Ascending aorta (tissue), 2 donors: ENCODE measurements around the gene HYAL2. TPM values are rescaled to one million over a fixed set of nuclear protein-coding genes. Genes with fewer than 3 reads are reported as not detected.

Experiments
- DNase-seq, 2 donors: peaks; one replicate each; pipeline ENCODE4 v3.0.0-alpha.2; 2019; ENCODE audit warnings: low spot score in 2 of 2
- H3K27ac ChIP-seq, 2 donors: fragments of 200-600 bp; sonication (generic); one replicate each; pipeline ENCODE4 v1.5.1; 2016 to 2017; ENCODE audit warnings: mild to moderate bottlenecking in 1 of 2
- H3K27me3 ChIP-seq: fragments of 200-600 bp; sonication (generic); one replicate; pipeline ENCODE4 v1.5.1; 2017
- H3K36me3 ChIP-seq, 2 donors: fragments of 200-600 bp; sonication (generic); one replicate each; pipeline ENCODE4 v1.5.1; 2016
- H3K4me1 ChIP-seq, 2 donors: fragments of 200-600 bp; sonication (generic); one replicate each; pipeline ENCODE4 v1.5.1; 2016 to 2017; ENCODE audit warnings: mild to moderate bottlenecking in 1 of 2
- H3K4me3 ChIP-seq, 2 donors: fragments of 200-600 bp; sonication (generic); one replicate each; pipeline ENCODE4 v1.5.1; 2016 to 2017; ENCODE audit warnings: mild to moderate bottlenecking in 1 of 2
- H3K9me3 ChIP-seq, 2 donors: fragments of 200-600 bp; sonication (generic); one replicate each; pipeline ENCODE4 v1.5.1; 2016
- intact Hi-C: fragments of 100-400 bp; cut with DNase I; formaldehyde crosslinking; loops from one replicate; pipeline ENCODE4 v1.15.1; 2023
- total RNA-seq: library from RNA; depleted of rRNA; stranded (reverse); fragments of >200 nt; gene quantifications from one replicate; pipeline ENCODE4 v1.1.0, GENCODE V29; 2016
- TF ChIP-seq, protein P1 (sequence below), 3 experiments: fragments of 200-600 bp in 2 of 3; fragments of 450-650 bp in 1 of 3; sonication (generic) in 2 of 3; IDR thresholded peaks; one replicate each; pipeline ENCODE4 v1.5.1; 2016 to 2019; ENCODE audit warnings: antibody characterized with exemption in 3 of 3, mild to moderate bottlenecking in 1 of 3, moderate library complexity in 1 of 3

Gene HYAL2
- total RNA-seq, 1 donor from 2014 or later = 449 TPM

DNA sequence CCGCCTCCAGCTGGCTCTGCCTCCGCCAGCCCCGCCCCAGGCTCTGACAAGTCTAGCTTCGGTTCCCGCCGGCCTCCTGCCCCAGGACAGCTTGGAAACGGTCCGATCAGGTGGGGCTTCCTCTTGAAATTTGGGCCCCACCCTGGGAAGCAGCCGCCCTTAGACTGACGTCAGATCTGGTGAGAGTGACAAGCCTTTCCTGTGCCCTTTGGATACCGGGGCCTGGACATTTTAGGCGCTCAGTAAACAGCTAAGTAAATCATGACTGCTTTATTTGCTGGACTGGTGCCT is 23.0 kb downstream of the HYAL2 start:
- TF ChIP-seq, protein P1, sequence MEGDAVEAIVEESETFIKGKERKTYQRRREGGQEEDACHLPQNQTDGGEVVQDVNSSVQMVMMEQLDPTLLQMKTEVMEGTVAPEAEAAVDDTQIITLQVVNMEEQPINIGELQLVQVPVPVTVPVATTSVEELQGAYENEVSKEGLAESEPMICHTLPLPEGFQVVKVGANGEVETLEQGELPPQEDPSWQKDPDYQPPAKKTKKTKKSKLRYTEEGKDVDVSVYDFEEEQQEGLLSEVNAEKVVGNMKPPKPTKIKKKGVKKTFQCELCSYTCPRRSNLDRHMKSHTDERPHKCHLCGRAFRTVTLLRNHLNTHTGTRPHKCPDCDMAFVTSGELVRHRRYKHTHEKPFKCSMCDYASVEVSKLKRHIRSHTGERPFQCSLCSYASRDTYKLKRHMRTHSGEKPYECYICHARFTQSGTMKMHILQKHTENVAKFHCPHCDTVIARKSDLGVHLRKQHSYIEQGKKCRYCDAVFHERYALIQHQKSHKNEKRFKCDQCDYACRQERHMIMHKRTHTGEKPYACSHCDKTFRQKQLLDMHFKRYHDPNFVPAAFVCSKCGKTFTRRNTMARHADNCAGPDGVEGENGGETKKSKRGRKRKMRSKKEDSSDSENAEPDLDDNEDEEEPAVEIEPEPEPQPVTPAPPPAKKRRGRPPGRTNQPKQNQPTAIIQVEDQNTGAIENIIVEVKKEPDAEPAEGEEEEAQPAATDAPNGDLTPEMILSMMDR (IDR thresholded peaks at IDR 0.05) = no peak
- Histone ChIP-seq H3K27ac (peak overlapping the region; percentile 77 to 78), H3K36me3 (peaks cover 0 to 10% of the 10 kb centered on the region in 2 donors), H3K4me1 (peaks cover 13 to 19% of the 10 kb centered on the region in 2 donors), H3K4me3 (peak overlapping the region; percentile 43 to 89), H3K9me3 (no peaks in the 10 kb centered on the region), H3K27me3 (no peaks in the 10 kb centered on the region)
- intact Hi-C loops = loop anchor here (1.0 to 2.0 kb wide), 2 partner anchors 22 to 35 kb away; no protein-coding TSS in a partner anchor
- no peak for DNase-seq

DNA sequence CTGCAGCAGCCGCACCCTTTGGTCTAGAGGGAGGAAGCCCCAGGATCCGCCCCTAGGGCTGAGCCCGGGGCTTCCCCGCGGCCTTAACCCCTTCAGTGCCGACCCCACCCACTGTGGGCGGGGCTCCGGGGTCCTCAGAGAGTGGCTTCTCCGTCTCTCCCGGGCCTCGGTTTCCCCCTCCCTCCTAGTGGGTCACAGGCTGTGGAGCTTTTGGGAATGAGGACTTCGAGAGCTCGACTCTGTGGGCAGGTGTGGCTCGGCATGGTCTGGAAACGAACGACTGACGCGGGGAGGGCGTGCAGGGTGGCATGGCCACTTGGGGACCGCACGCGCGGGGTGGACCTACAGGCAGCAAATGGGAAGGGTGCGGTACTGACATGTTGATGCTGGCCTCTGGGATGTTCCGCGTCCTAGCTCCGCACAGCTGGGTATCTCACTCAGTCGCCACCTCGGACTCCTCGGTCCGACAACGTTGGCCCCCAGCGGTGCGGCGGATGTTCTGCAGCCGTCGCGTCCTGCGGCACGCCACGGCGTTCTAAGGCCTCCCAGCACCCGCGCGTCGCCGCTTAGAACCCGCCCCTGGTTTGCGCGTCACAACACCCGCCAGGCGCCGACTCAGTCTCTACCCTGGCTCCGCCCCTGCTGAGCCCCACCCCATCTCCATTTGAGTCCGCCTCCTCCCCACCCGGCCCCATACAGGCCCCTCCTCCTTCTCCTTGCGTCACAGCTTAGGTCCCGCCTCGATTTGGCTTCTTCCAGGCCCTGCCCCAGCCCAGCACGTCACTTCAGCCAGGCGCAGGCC is 23.5 kb downstream of the HYAL2 start, which contains the start of the genes HYAL3 and NAA80:
Gene HYAL3 (minus strand): TSS at position 570 of the 802 bp plus-strand sequence. CDS start 3,803 bp downstream, outside the sequence.
Gene NAA80 (minus strand): TSS at position 570 of the 802 bp plus-strand sequence. CDS start 1,942 bp downstream, outside the sequence.
- peak; percentile 96 to 100 for DNase-seq
- Histone ChIP-seq H3K27ac (peak within 1 kb of the TSS; percentile 90 to 91), H3K27me3 (no peaks in the 10 kb centered on the region), H3K4me3 (peak within 1 kb of the TSS; percentile 85 to 89), H3K9me3 (no peaks in the 10 kb centered on the region), H3K36me3 (peaks cover 0 to 10% of the 10 kb centered on the region in 2 donors), H3K4me1 (peaks cover 13 to 19% of the 10 kb centered on the region in 2 donors)
- TF ChIP-seq, protein P1 (IDR thresholded peaks at IDR 0.05) = peak; percentile 30 to 58 (median 39)
- intact Hi-C loops = loop anchor here (1.0 to 2.0 kb wide), 2 partner anchors 22 to 34 kb away; no protein-coding TSS in a partner anchor

DNA sequence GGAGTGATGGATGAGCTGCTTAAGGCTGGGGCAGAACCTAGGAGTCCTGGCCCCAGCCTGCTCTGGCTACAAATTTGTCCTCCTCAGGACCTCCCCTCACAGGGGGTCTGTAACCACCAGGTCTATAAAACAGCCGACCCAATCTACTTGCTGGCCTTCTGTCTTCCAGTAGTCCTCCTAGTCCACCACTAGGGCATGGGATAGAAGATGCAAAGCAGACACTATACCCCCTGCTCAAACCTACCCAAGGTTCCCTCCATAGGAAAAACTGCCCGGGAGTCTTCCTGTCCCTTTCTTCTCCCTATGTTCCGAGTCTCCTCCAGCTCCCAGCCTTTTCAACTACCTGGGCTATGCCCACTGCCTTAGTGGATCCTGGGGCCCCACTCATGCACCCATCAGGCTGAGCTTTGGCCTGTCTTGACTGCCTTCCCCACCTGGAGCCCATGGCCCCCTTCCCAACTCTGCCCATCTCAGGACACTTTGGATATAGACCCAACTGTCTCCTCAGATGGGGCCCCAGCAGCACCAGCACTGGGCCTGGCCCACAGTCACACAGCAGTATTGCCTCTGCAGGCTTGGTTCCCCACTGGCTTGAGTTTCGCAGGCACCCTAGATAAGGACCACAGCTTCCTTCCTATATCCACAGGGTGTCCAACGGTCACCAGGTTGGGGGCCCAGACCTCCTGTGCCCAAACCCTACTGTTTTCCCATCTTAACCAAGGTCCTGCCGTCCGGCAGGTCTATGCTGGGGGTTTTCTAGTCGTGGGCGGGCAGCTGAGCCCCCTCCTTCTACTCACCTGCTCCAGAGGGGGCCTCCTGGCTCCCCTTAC is 24.4 kb downstream of the HYAL2 start:
- TF ChIP-seq, protein P1 (IDR thresholded peaks at IDR 0.05) = peak in 1 of 3 experiments; percentile 5
- intact Hi-C loops = loop anchor here (2.0 kb wide), 1 partner anchor 33 kb away; no protein-coding TSS in a partner anchor
- peaks cover 13 to 24% of the 10 kb centered on the region in 2 donors for H3K4me1 ChIP-seq
- peak overlapping the region; percentile 90 to 91 for H3K27ac ChIP-seq
- H3K9me3 ChIP-seq = no peaks in the 10 kb centered on the region
- peaks cover 0 to 10% of the 10 kb centered on the region in 2 donors for H3K36me3 ChIP-seq
- peak overlapping the region; percentile 85 to 89 for H3K4me3 ChIP-seq
- no peaks in the 10 kb centered on the region for H3K27me3 ChIP-seq
- no peak for DNase-seq

DNA sequence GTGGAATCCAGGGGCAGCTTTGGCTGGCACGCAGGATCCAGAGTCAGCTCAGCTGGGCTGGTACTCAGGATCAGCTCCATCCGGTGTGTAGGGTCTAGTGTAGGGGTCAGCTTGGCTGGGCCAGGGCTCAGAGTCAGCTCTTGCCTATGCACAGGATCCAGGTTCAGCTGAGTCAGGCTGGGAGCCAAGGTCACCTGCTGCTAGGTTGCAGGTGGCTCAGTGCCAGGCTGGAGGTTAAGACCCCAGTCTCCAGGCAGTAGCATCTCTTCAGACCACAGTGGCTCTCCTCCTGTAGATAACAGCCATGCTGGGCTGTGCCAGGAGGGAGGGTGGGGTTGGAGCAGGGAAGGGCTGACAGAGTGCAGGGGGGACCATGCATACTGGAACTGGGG is 25.2 kb downstream of the HYAL2 start:
- DNase-seq = no peak
- H3K27ac ChIP-seq = peak overlapping the region in 1 of 2 donors; percentile 91

More for the DNA sequence above, 25.2 kb downstream of the HYAL2 start:
- Histone ChIP-seq H3K27me3 (no peaks in the 10 kb centered on the region), H3K4me3 (no peak overlapping the region), H3K9me3 (no peaks in the 10 kb centered on the region), H3K36me3 (peaks cover 0 to 10% of the 10 kb centered on the region in 2 donors), H3K4me1 (peaks cover 13 to 29% of the 10 kb centered on the region in 2 donors)
- intact Hi-C loops = no loop called here
- TF ChIP-seq, protein P1 (IDR thresholded peaks at IDR 0.05) = no peak
